GM19193 (cell line): Measurements from ENCODE around the gene MYADML2.

Experiments
- POLR2A ChIP-seq: IDR thresholded peaks from 4 replicates; pipeline ENCODE4 v1.6.1; 2011; ENCODE audit not compliant: insufficient read depth, insufficient read length; ENCODE audit errors: extremely low read depth

MYADML2 gene

GRCh38 chr17:81917565-81918332 lies 29.3 kb downstream of the MYADML2 start, which contains the start of gene SIRT7:
Gene SIRT7, minus strand, starts transcription at chr17:81918176. Its CDS starts 45 bp downstream, at chr17:81918131.
- TF ChIP-seq POLR2A, result peak; percentile 85

GRCh38 chr17:81916234-81917001 lies 30.6 kb downstream of the MYADML2 start:
- TF ChIP-seq POLR2A, result no peak

- no peak for TF ChIP-seq POLR2A
These were observed 31.7 kb downstream of the MYADML2 start for GRCh38 chr17:81915331-81915730.

GRCh38 chr17:81914103-81914850 lies 32.8 kb downstream of the MYADML2 start:
- TF ChIP-seq POLR2A, result peak; percentile 13

- TF ChIP-seq POLR2A, result no peak
These were observed 33.5 kb downstream of the MYADML2 start for GRCh38 chr17:81913394-81914102.

- no peak for TF ChIP-seq POLR2A
These were observed 34.4 kb downstream of the MYADML2 start for GRCh38 chr17:81912441-81913309.

- no peak for TF ChIP-seq POLR2A
These were observed 35.1 kb downstream of the MYADML2 start for GRCh38 chr17:81911969-81912368.

GRCh38 chr17:81911277-81911961 lies 35.6 kb downstream of the MYADML2 start, which contains the start of gene PCYT2:
Gene PCYT2, minus strand, starts transcription at chr17:81911399. Its CDS starts 44 bp downstream, at chr17:81911355.
- TF ChIP-seq POLR2A, result peak; percentile 48

- no peak for TF ChIP-seq POLR2A
These were observed 36.2 kb downstream of the MYADML2 start for GRCh38 chr17:81910840-81911276.

- TF ChIP-seq POLR2A, result no peak
These were observed 36.8 kb downstream of the MYADML2 start for GRCh38 chr17:81909966-81910839.

- TF ChIP-seq POLR2A, result no peak
These were observed 37.8 kb downstream of the MYADML2 start for GRCh38 chr17:81909231-81909630.

GRCh38 chr17:81908793-81909192 lies 38.2 kb downstream of the MYADML2 start:
- no peak for TF ChIP-seq POLR2A
